K562 (cell line): Measurements from ENCODE around the gene NUP62. TPM values are rescaled to one million over a fixed set of nuclear protein-coding genes. Genes with fewer than 3 reads are reported as not detected.

Experiments
- ARNT ChIP-seq, 2 experiments: fragments of 450-650 bp; IDR thresholded peaks; 2 replicates each; pipeline ENCODE4 v1.6.1; 2016; ENCODE audit warnings: mild to moderate bottlenecking in 1 of 2
- ASH1L ChIP-seq: fragments of 450-650 bp; IDR thresholded peaks from 2 replicates; pipeline ENCODE4 v1.6.1; 2018; ENCODE audit warnings: borderline replicate concordance, mild to moderate bottlenecking, low read depth; ENCODE audit not compliant: partially characterized antibody
- BHLHE40 ChIP-seq: IDR thresholded peaks from 2 replicates; pipeline ENCODE4 v1.6.1; 2011; ENCODE audit warnings: low read length, improper control_type of control experiment
- BRF1 ChIP-seq: IDR thresholded peaks from 3 replicates; pipeline ENCODE4 v1.6.1; 2011; ENCODE audit warnings: borderline replicate concordance, mild to moderate bottlenecking; ENCODE audit not compliant: insufficient read length; ENCODE audit errors: extremely low read depth
- CREM ChIP-seq: IDR thresholded peaks from 2 replicates; pipeline ENCODE4 v1.6.1; 2014; ENCODE audit warnings: antibody characterized with exemption, low read depth
- E2F3 ChIP-seq: fragments of 250-450 bp; sonication (Bioruptor Pico); IDR thresholded peaks from 2 replicates; pipeline ENCODE4 v1.4.0; 2020; ENCODE audit warnings: mild to moderate bottlenecking
- E2F4 ChIP-seq: sonication (generic); formaldehyde crosslinking; IDR thresholded peaks from 2 replicates; pipeline ENCODE4 v1.8.0; 2022; ENCODE audit warnings: mild to moderate bottlenecking, low read depth, missing genetic modification reagents
- FOXK1 ChIP-seq: sonication (generic); formaldehyde crosslinking; IDR thresholded peaks from 2 replicates; pipeline ENCODE4 v1.8.0; 2022; ENCODE audit warnings: missing genetic modification reagents, mild to moderate bottlenecking, borderline replicate concordance
- HNRNPL ChIP-seq: fragments of 200-400 bp; formaldehyde crosslinking; IDR thresholded peaks from 2 replicates; pipeline ENCODE4 v1.6.1; 2017; ENCODE audit warnings: low read depth, mild to moderate bottlenecking, low read length
- ILF3 ChIP-seq: fragments of 450-650 bp; IDR thresholded peaks from 2 replicates; pipeline ENCODE4 v1.6.1; 2018; ENCODE audit warnings: antibody characterized with exemption, mild to moderate bottlenecking, moderate library complexity, borderline replicate concordance
- KLF13 ChIP-seq: fragments of 450-650 bp; IDR thresholded peaks from 2 replicates; pipeline ENCODE4 v1.6.1; 2016; ENCODE audit warnings: missing genetic modification characterization, low read depth, mild to moderate bottlenecking, missing compliant biosample characterization, moderate library complexity, borderline replicate concordance
- MYC ChIP-seq, 2 experiments: fragments of 250-450 bp in 1 of 2; sonication (Bioruptor Pico) in 1 of 2; IDR thresholded peaks; 2 replicates each; pipeline versions ENCODE4 v1.5.1 to v1.6.1; 2012 to 2021; ENCODE audit warnings: low read depth in 2 of 2, borderline replicate concordance in 1 of 2, improper control_type of control experiment in 1 of 2, low read length in 1 of 2, mild to moderate bottlenecking in 1 of 2, moderate library complexity in 1 of 2
- NCOA2 ChIP-seq, 2 experiments: fragments of 450-650 bp; IDR thresholded peaks; 2 replicates each; pipeline ENCODE4 v1.6.1; 2018; ENCODE audit warnings: mild to moderate bottlenecking in 2 of 2, moderate library complexity in 1 of 2; ENCODE audit not compliant: partially characterized antibody in 2 of 2
- NR4A1 ChIP-seq, 2 experiments: fragments of 250-450 bp in 1 of 2; fragments of 450-650 bp in 1 of 2; sonication (Bioruptor Pico) in 1 of 2; IDR thresholded peaks; 2 replicates each; pipeline versions ENCODE4 v1.4.0 to v1.6.1; 2016 to 2020; ENCODE audit warnings: mild to moderate bottlenecking in 2 of 2, missing compliant biosample characterization in 1 of 2, missing genetic modification characterization in 1 of 2, moderate library complexity in 1 of 2
- POLR2G ChIP-seq: fragments of 200-400 bp; formaldehyde crosslinking; IDR thresholded peaks from 2 replicates; pipeline ENCODE4 v1.6.1; 2017; ENCODE audit warnings: low read depth, mild to moderate bottlenecking, antibody characterized with exemption, low read length, moderate library complexity
- SIN3B ChIP-seq: fragments of 450-650 bp; IDR thresholded peaks from 2 replicates; pipeline ENCODE4 v1.6.1; 2017; ENCODE audit warnings: low read depth, mild to moderate bottlenecking, moderate library complexity
- TFAP4 ChIP-seq: sonication (generic); formaldehyde crosslinking; IDR thresholded peaks from 2 replicates; pipeline ENCODE4 v1.8.0; 2022; ENCODE audit warnings: missing genetic modification reagents, mild to moderate bottlenecking, moderate library complexity, borderline replicate concordance
- TRIM24 ChIP-seq, 2 experiments: fragments of 450-650 bp; IDR thresholded peaks; 2 replicates each; pipeline ENCODE4 v1.6.1; 2016
- ZKSCAN8 ChIP-seq: fragments of 200-800 bp; sonication (Bioruptor generic); IDR thresholded peaks from 2 replicates; pipeline ENCODE4 v1.6.1; 2016; ENCODE audit warnings: missing genetic modification characterization, missing compliant biosample characterization
- ZNF146 ChIP-seq: IDR thresholded peaks from one replicate; pipeline ENCODE4 v1.6.1; 2018; ENCODE audit warnings: missing compliant biosample characterization; ENCODE audit not compliant: unreplicated experiment
- ZNF280A ChIP-seq: fragments of 450-650 bp; IDR thresholded peaks from 2 replicates; pipeline ENCODE4 v1.6.1; 2018; ENCODE audit warnings: mild to moderate bottlenecking, low read depth; ENCODE audit not compliant: partially characterized antibody
- ZNF324 ChIP-seq: fragments of 250-450 bp; sonication (Bioruptor Pico); IDR thresholded peaks from 2 replicates; pipeline ENCODE4 v1.4.0; 2020; ENCODE audit warnings: mild to moderate bottlenecking
- ZNF511 ChIP-seq: sonication (generic); formaldehyde crosslinking; IDR thresholded peaks from 2 replicates; pipeline ENCODE4 v1.8.0; 2022; ENCODE audit warnings: mild to moderate bottlenecking, missing genetic modification reagents
- polyA plus RNA-seq, 8 experiments: library from polyadenylated mRNA; depleted of rRNA in 4 of 8; stranded (reverse) in 5 of 8; unstranded in 3 of 8; fragments of >200 nt; fragmentation: Nextera tagmentation in 2 of 8; fragmentation: Illumina TruSeq in 1 of 8; extraction: Ambion mirVana in 2 of 8; extraction: Trizol in 1 of 8; gene quantifications; 2 replicates each; pipeline versions ENCODE4 v1.2.1 to v1.2.3, GENCODE V29; 2011 to 2014; ENCODE audit warnings: inconsistent platforms in 1 of 8, missing spikeins in 1 of 8
- total RNA-seq, 7 experiments: library from RNA; depleted of rRNA in 6 of 7; stranded (reverse); fragments of >200 nt in 6 of 7; fragmentation: Illumina TruSeq in 2 of 7; extraction: Trizol in 2 of 7; gene quantifications; 2 replicates each; pipeline versions ENCODE4 v1.2.1 to v1.2.3, GENCODE V29; 2011 to 2021; ENCODE audit warnings: low replicate concordance in 1 of 7

Gene NUP62
- total and polyA plus RNA-seq, 9 of the 15 experiments (the other 6 are each of a cell fraction or from before 2014, with no cell fraction given): 16.9 to 109 (median 66.0) TPM

GRCh38 chr19:49877020-49877878, 52.1 kb downstream of the NUP62 start, which contains the start of the genes AKT1S1 and TBC1D17 (continued):
- TF ChIP-seq BRF1 (no peak), CREM (peak; percentile 93), ZNF146 (CRISPR knock-in tag) (no peak), KLF13 (tag) (peak; percentile 99), ZNF511 (CRISPR knock-in tag) (no peak), NCOA2 (IDR thresholded peaks at IDR 0.05; ENCODE audit: partially characterized antibody in 2 of 2) (no peak), E2F3 (CRISPR knock-in tag) (no peak), ZNF280A (no peak), BHLHE40 (peak; percentile 98), FOXK1 (CRISPR knock-in tag) (peak; percentile 100), ZKSCAN8 (CRISPR knock-in tag) (no peak), TRIM24 (IDR thresholded peaks at IDR 0.05) (no peak), ASH1L (peak; percentile 55), MYC (IDR thresholded peaks at IDR 0.05; ENCODE audit: low read depth, low read length) (peak; percentile 89), MYC (CRISPR knock-in tag; IDR thresholded peaks at IDR 0.05; ENCODE audit: borderline replicate concordance, low read depth) (no peak), ARNT (IDR thresholded peaks at IDR 0.05) (peak in 1 of 2 experiments; percentile 59; a peak in 1 of 4 replicates), E2F4 (CRISPR knock-in tag) (no peak), HNRNPL (no peak), SIN3B (no peak), TFAP4 (CRISPR knock-in tag) (peak; percentile 95), ILF3 (no peak), NR4A1 (CRISPR knock-in tag; IDR thresholded peaks at IDR 0.05) (peak; percentile 49; the same call in 1 of the 2 replicates), NR4A1 (tag; IDR thresholded peaks at IDR 0.05) (no peak), POLR2G (peak; percentile 66), ZNF324 (CRISPR knock-in tag) (no peak)
